ENCODE data around the gene NSUN2.

- TF ChIP-seq CTCF (IDR thresholded peaks at IDR 0.05) (no peak), EP300 (IDR thresholded peaks at IDR 0.05; ENCODE audit: low read depth) (no peak), POLR2A (IDR thresholded peaks at IDR 0.05) (no peak), POLR2AphosphoS5 (IDR thresholded peaks at IDR 0.05) (no peak)
These were observed 42.3 kb downstream of the NSUN2 start for GRCh38 chr5:6590581-6590980.

Data from transverse colon (tissue), 4 donors.